ENCODE data around the gene KCNN1. TPM values are rescaled to one million over a fixed set of nuclear protein-coding genes. Genes with fewer than 3 reads are reported as not detected.

Gene KCNN1
- total RNA-seq, 2 donors from 2014 or later, result 0.56 to 0.63 TPM

GRCh38 chr19:17938092-17938845, 28.6 kb upstream of the KCNN1 start:
- peak; percentile 77 for DNase-seq (ENCODE audit: low spot score)
- TF ChIP-seq CTCF (IDR thresholded peaks at IDR 0.05), result peak; percentile 86 to 93
- peaks cover 18% of the 10 kb centered on the region for H3K36me3 ChIP-seq

GRCh38 chr19:17942181-17942580, 24.7 kb upstream of the KCNN1 start:
- DNase-seq (ENCODE audit: low spot score), result no peak
- no peak for TF ChIP-seq CTCF (IDR thresholded peaks at IDR 0.05)
- no peak overlapping the region for H3K4me3 ChIP-seq
- H3K27me3 ChIP-seq, result no peaks in the 10 kb centered on the region
- peaks cover 0 to 4% of the 10 kb centered on the region in 2 donors for H3K4me1 ChIP-seq
- H3K36me3 ChIP-seq, result peaks cover 18% of the 10 kb centered on the region
- H3K9me3 ChIP-seq, result no peaks in the 10 kb centered on the region
- no peak overlapping the region for H3K27ac ChIP-seq

More at GRCh38 chr19:17938092-17938845, 28.6 kb upstream of the KCNN1 start:
- Histone ChIP-seq H3K27ac (no peak overlapping the region), H3K27me3 (no peaks in the 10 kb centered on the region), H3K4me1 (peaks cover 0 to 10% of the 10 kb centered on the region in 2 donors), H3K9me3 (no peaks in the 10 kb centered on the region), H3K4me3 (no peak overlapping the region)

- no peak for TF ChIP-seq CTCF (IDR thresholded peaks at IDR 0.05)
- Histone ChIP-seq H3K4me3 (no peak overlapping the region), H3K27ac (no peak overlapping the region), H3K9me3 (no peaks in the 10 kb centered on the region), H3K27me3 (no peaks in the 10 kb centered on the region), H3K4me1 (peaks cover 0 to 7% of the 10 kb centered on the region in 2 donors), H3K36me3 (peaks cover 18% of the 10 kb centered on the region)
- no peak for DNase-seq (ENCODE audit: low spot score)
These were observed 24.2 kb upstream of the KCNN1 start for GRCh38 chr19:17942582-17943273.

- Histone ChIP-seq H3K27ac (no peak overlapping the region), H3K4me1 (peaks cover 0 to 11% of the 10 kb centered on the region in 2 donors), H3K36me3 (peaks cover 18% of the 10 kb centered on the region), H3K9me3 (no peaks in the 10 kb centered on the region), H3K4me3 (no peak overlapping the region), H3K27me3 (no peaks in the 10 kb centered on the region)
- no peak for DNase-seq (ENCODE audit: low spot score)
- TF ChIP-seq CTCF (IDR thresholded peaks at IDR 0.05), result no peak
These were observed 23.4 kb upstream of the KCNN1 start for GRCh38 chr19:17943274-17944221.

- Histone ChIP-seq H3K27ac (no peak overlapping the region), H3K36me3 (peaks cover 18% of the 10 kb centered on the region), H3K9me3 (no peaks in the 10 kb centered on the region), H3K4me3 (no peak overlapping the region), H3K4me1 (peaks cover 0 to 19% of the 10 kb centered on the region in 2 donors), H3K27me3 (no peaks in the 10 kb centered on the region)
- DNase-seq (ENCODE audit: low spot score), result no peak
- no peak for TF ChIP-seq CTCF (IDR thresholded peaks at IDR 0.05)
These were observed 22.6 kb upstream of the KCNN1 start for GRCh38 chr19:17944301-17944700.
